ENCODE measurements around the gene CYP11A1.

CYP11A1 gene

DNA sequence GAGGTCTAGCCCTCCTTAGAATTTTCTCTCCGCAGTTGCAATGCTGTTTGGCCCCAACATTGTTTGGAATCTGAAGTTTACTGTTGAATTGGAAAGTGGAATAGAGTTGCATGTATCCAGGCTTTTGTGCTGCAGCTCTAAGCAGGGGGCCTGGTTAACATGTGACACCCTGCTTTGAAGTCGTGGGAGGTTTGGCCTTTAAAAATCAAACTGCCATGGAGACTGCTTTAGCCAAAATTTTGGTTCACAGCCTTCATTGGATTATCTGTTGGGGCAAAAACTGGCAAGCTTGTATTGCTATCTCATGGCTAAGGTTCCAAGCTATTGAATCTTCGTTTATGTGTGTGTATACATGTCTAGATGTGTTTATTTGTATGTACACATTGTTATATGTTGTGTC lies 15.8 kb downstream of the CYP11A1 start:
- Mint-ChIP-seq H3K36me3 (ENCODE audit: low read depth) (peaks cover 26% of the 10 kb centered on the region), H3K9me3 (peaks cover 35% of the 10 kb centered on the region), H3K27me3 (ENCODE audit: low read depth, poor library complexity) (peaks cover 10% of the 10 kb centered on the region), H3K4me1 (peaks cover 40% of the 10 kb centered on the region), H3K4me3 (no peak overlapping the region), H3K27ac (no peak overlapping the region)
- DNase-seq, result no peak
- TF ChIP-seq, protein P1, sequence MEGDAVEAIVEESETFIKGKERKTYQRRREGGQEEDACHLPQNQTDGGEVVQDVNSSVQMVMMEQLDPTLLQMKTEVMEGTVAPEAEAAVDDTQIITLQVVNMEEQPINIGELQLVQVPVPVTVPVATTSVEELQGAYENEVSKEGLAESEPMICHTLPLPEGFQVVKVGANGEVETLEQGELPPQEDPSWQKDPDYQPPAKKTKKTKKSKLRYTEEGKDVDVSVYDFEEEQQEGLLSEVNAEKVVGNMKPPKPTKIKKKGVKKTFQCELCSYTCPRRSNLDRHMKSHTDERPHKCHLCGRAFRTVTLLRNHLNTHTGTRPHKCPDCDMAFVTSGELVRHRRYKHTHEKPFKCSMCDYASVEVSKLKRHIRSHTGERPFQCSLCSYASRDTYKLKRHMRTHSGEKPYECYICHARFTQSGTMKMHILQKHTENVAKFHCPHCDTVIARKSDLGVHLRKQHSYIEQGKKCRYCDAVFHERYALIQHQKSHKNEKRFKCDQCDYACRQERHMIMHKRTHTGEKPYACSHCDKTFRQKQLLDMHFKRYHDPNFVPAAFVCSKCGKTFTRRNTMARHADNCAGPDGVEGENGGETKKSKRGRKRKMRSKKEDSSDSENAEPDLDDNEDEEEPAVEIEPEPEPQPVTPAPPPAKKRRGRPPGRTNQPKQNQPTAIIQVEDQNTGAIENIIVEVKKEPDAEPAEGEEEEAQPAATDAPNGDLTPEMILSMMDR (IDR thresholded peaks at IDR 0.05), result no peak

DNA sequence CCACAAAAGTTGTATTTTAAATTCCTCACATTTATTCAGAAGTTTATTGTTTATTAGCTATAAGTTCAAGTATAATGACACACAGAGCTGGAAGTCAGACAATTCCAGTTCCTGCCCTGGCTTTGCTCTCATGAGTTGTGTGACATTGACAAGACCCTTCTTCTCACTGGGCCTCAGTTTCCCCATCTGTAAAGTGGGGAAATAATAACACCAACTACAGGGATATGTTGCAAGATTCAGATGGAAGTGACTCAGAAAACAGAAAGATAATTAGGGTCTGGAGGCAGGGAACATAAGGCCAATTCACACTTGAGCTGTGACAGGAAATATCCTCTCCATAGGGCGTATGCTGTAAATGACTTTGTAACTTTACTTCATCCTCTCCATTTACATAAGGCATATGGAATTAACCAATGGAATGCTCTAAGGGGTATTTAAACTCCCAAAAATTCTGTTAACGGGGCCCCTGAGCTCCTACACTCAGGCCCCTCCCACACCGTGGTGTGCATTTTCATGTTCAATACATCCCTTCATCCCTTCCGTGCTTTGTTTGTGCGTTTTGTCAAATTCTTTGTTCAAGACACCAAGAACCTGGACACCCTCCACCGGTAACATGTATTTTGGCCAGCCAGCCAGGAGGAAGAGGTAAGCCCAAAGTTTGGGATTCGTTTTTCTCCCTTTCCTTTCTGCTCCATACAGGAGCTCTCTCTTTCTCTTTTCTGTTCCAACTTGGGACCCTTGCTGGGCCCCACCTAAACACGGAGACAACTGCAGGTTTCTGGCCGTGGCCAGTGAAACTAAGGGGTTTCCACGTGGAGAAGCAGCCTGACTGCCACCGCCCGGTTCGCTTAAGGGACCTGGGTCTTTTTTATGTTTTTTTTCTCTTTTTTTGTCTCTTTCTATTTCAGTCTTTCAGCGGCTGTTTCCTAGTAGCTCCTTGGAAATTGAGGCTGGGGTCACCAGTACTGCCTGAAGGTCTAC lies 16.9 kb downstream of the CYP11A1 start:
- TF ChIP-seq, protein P1 (IDR thresholded peaks at IDR 0.05), result no peak
- Mint-ChIP-seq H3K27me3 (ENCODE audit: low read depth, poor library complexity) (peaks cover 9% of the 10 kb centered on the region), H3K36me3 (ENCODE audit: low read depth) (peaks cover 25% of the 10 kb centered on the region), H3K4me1 (peaks cover 41% of the 10 kb centered on the region), H3K27ac (no peak overlapping the region), H3K4me3 (no peak overlapping the region), H3K9me3 (peaks cover 32% of the 10 kb centered on the region)
- DNase-seq, result no peak

DNA sequence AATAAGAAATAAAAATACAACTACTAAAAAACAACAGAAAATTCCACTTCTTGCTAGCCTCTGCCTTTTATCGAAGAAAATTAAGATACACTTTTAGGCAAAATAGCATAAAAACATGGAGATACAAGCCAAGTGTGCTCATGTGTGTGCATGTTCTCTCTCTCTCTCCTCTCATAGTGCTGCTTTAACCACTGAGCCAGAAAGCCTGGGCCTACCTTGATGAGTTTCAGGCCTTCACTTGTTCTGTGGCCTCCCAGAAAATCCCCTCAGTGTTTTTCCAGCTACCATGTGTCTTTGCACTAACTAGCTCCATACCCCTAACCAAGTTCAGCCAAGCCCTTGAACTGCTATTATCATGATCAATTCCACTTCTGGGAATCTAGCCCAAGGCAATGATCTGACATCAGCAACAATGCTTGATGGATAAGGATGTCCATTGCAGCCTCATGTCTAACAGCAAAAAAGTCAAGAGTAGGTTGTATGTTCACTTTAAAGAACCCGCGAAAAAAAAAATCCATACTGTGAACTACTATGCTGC lies 18.1 kb downstream of the CYP11A1 start:
- TF ChIP-seq, protein P1 (IDR thresholded peaks at IDR 0.05), result no peak
- H3K4me1 Mint-ChIP-seq, result peaks cover 42% of the 10 kb centered on the region
- H3K36me3 Mint-ChIP-seq (ENCODE audit: low read depth), result peaks cover 13% of the 10 kb centered on the region
- no peak overlapping the region for H3K4me3 Mint-ChIP-seq
- H3K9me3 Mint-ChIP-seq, result peaks cover 19% of the 10 kb centered on the region
- H3K27me3 Mint-ChIP-seq (ENCODE audit: low read depth, poor library complexity), result no peaks in the 10 kb centered on the region
- H3K27ac Mint-ChIP-seq, result no peak overlapping the region
- DNase-seq, result no peak

DNA sequence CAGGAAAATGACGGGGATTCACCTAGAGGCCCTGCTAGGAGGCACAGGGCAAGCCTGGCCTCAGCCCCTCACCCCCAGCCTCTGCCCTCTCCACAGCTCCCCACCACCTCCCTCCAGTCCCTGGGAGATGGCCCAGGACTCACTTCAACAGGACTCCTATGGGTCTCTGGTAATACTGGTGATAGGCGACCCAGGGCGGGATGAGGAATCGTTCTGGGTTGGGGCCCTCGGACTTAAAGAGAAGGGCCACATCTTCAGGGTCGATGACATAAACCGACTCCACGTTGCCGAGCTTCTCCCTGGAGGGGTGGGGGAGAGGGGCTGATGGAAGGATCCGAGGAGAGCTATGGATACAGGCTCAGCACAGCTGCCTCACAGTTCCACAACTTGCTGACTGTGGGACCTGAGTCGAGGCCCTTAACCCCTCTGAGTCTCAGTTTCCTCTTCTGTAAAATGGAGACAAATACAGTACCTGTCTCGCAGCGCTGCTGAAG lies 19.6 kb downstream of the CYP11A1 start:
- Mint-ChIP-seq H3K4me3 (no peak overlapping the region), H3K27ac (no peak overlapping the region), H3K36me3 (ENCODE audit: low read depth) (peaks cover 3% of the 10 kb centered on the region), H3K4me1 (peaks cover 44% of the 10 kb centered on the region), H3K9me3 (peaks cover 4% of the 10 kb centered on the region), H3K27me3 (ENCODE audit: low read depth, poor library complexity) (peaks cover 3% of the 10 kb centered on the region)
- no peak for DNase-seq
- TF ChIP-seq, protein P1 (IDR thresholded peaks at IDR 0.05), result no peak

DNA sequence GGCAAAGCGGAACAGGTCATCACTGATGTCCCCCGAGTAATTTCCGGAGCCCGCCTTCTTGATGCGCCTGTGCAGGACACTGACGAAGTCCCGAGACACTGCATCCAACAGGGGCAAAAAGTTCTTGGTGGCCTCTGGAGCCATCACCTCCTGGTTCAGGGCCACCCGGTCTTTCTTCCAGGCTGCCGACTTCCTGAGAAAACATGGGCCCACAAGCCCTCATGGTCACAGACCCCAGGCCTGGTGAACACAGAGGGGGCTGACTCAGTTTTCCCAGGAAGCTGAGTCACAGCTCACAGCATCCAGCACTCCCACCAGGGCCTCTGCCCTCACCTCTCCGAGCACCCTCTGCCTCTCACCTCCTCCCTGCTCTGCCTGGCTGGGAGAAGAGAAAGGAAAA lies 22.4 kb downstream of the CYP11A1 start:
- peak overlapping the region; percentile 25 for H3K27ac Mint-ChIP-seq

More for the DNA sequence above, 22.4 kb downstream of the CYP11A1 start:
- TF ChIP-seq, protein P1 (IDR thresholded peaks at IDR 0.05), result no peak
- Mint-ChIP-seq H3K4me3 (peak overlapping the region; percentile 28), H3K36me3 (ENCODE audit: low read depth) (no peaks in the 10 kb centered on the region), H3K9me3 (no peaks in the 10 kb centered on the region), H3K27me3 (ENCODE audit: low read depth, poor library complexity) (peaks cover 7% of the 10 kb centered on the region), H3K4me1 (peaks cover 29% of the 10 kb centered on the region)
- DNase-seq, result no peak
